Fibroblast of lung (primary cell): ENCODE results near the gene ACSM5.

Source experiments
- CTCF ChIP-seq, 2 donors: IDR thresholded peaks in 1 of 2; conservative IDR thresholded peaks in 1 of 2; 1 replicate in 1 of 2; 2 replicates in 1 of 2; pipeline ENCODE4 v1.5.1; 2011 to 2012; ENCODE audit warnings: low read length in 2 of 2, control low read depth in 1 of 2, inconsistent platforms in 1 of 2, low read depth in 1 of 2, mild to moderate bottlenecking in 1 of 2
- EZH2 ChIP-seq: IDR thresholded peaks from 2 replicates; pipeline ENCODE4 v1.5.1; 2012; ENCODE audit warnings: low read length, control low read depth, mild to moderate bottlenecking; ENCODE audit errors: missing control alignments

GRCh38 chr16:20393801-20394577 lies 15.3 kb upstream of the ACSM5 start:
- TF ChIP-seq CTCF (conservative IDR thresholded peaks at IDR 0.05 in 1 of 2, IDR thresholded peaks at IDR 0.05 in 1 of 2; ENCODE audit: low read depth in 1 of 2, low read length in 2 of 2) (no peak), EZH2 (no peak)
